Measurements from ENCODE around the gene SDK1. TPM values are rescaled to one million over a fixed set of nuclear protein-coding genes. Genes with fewer than 3 reads are reported as not detected.

SDK1 gene
- total RNA-seq, 4 donors from 2014 or later = 2.0 to 9.3 (median 3.8) TPM

DNA sequence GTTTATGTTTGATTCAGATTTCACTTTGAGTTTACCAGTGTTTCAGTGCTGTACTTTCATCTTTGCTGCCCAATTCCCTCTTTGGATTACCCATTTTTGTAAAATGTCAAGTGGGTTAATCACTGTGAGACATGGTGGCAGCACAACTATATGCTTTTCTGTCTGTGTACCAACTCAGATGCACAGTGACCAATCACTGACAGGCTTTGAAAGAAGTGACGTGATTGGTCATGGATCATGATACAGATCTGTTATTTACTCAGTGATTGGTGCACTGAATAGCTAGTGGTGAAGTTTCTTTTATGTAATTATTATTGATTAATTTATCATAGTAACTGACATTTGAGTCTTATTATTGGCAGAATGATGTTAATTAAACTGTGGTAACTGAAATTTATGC, 126.9 kb downstream of the SDK1 start:
- Histone ChIP-seq H3K27ac (no peak overlapping the region), H3K4me3 (no peak overlapping the region), H3K4me1 (no peaks in the 10 kb centered on the region), H3K9me3 (no peaks in the 10 kb centered on the region), H3K27me3 (no peaks in the 10 kb centered on the region), H3K36me3 (no peaks in the 10 kb centered on the region)
- no peak for DNase-seq
- intact Hi-C loops (cut with DNase I) = no loop called here
- TF ChIP-seq, protein P1, sequence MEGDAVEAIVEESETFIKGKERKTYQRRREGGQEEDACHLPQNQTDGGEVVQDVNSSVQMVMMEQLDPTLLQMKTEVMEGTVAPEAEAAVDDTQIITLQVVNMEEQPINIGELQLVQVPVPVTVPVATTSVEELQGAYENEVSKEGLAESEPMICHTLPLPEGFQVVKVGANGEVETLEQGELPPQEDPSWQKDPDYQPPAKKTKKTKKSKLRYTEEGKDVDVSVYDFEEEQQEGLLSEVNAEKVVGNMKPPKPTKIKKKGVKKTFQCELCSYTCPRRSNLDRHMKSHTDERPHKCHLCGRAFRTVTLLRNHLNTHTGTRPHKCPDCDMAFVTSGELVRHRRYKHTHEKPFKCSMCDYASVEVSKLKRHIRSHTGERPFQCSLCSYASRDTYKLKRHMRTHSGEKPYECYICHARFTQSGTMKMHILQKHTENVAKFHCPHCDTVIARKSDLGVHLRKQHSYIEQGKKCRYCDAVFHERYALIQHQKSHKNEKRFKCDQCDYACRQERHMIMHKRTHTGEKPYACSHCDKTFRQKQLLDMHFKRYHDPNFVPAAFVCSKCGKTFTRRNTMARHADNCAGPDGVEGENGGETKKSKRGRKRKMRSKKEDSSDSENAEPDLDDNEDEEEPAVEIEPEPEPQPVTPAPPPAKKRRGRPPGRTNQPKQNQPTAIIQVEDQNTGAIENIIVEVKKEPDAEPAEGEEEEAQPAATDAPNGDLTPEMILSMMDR (IDR thresholded peaks at IDR 0.05) = no peak
- no peak for TF ChIP-seq POLR2A (IDR thresholded peaks at IDR 0.05)
- 88 to 94% methylated on average over 1 of the region's 1 CpG for WGBS, 2 donors

DNA sequence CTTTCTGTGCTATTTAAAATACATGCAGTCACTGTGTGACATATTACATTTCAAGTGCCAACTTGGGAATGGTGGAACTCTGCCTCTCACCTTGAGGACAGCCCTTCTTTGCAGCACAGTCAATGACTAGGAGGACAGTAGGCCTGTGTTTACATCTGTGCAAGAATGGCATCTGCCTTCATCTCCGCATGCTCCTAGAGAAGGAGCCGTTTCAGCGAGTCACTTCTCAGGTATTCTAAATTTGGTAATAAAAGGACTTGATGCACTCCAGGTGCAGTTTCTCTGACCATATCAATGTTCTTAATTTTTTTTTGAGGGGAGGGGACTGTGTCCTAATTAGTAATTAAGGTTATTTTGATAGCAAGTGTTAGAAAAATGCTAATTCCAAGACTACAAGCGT, 128.9 kb downstream of the SDK1 start:
- H3K36me3 ChIP-seq = no peaks in the 10 kb centered on the region
- H3K4me1 ChIP-seq = no peaks in the 10 kb centered on the region
- H3K27me3 ChIP-seq = no peaks in the 10 kb centered on the region
- 72 to 90% methylated on average over 4 of the region's 4 CpGs for WGBS, 2 donors
- TF ChIP-seq POLR2A (IDR thresholded peaks at IDR 0.05) = no peak
- TF ChIP-seq, protein P1 (IDR thresholded peaks at IDR 0.05) = no peak
- no peaks in the 10 kb centered on the region for H3K9me3 ChIP-seq
- intact Hi-C loops (cut with DNase I) = no loop called here
- no peak overlapping the region for H3K27ac ChIP-seq
- no peak overlapping the region for H3K4me3 ChIP-seq
- DNase-seq = no peak

DNA sequence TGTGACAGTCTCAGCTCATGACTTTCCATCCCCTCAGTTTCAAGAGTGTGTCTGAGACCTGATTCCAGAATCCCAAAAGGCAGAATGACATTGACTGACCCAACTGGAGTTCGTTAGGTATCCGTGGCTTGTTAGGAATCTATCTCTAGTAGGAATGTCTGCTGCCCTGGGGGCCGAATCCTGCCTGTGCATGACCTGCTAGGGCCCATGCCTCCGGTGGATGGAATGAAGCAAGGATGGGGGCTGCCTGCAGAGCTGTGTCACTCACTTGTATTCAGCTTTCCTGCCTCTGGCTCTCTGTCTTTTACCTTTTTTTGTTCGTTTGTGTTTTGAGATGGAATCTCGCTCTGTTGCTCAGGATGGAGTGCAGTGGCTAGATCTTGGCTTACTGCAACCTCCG, 129.5 kb downstream of the SDK1 start:
- Histone ChIP-seq H3K4me1 (no peaks in the 10 kb centered on the region), H3K36me3 (no peaks in the 10 kb centered on the region), H3K4me3 (no peak overlapping the region), H3K27me3 (no peaks in the 10 kb centered on the region), H3K9me3 (no peaks in the 10 kb centered on the region), H3K27ac (no peak overlapping the region)
- intact Hi-C loops (cut with DNase I) = no loop called here
- DNase-seq = no peak
- TF ChIP-seq POLR2A (IDR thresholded peaks at IDR 0.05) = no peak
- TF ChIP-seq, protein P1 (IDR thresholded peaks at IDR 0.05) = no peak
- 69 to 81% methylated on average over 7 of the region's 7 CpGs for WGBS, 2 donors

DNA sequence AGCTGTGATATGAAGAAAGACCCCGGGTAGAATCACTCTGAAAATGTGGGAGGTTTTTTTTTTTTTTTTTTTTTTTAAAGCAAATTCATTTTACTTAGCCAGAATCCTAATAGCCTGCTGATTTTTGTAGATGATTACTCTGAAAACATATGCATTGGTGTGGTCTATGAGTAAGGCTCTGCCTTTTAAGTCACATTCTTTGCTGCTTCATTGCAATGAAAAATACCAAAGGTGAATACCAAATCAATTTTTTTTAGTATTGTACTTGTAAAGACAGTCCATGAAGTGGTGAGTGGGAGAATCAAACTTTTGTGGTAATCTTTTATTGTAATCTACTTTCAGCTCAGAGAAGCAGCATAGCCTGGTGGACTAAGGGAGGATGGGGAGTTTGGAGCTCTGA, 130.3 kb downstream of the SDK1 start:
- 54 to 73% methylated on average over 1 of the region's 1 CpG for WGBS, 2 donors
- H3K27ac ChIP-seq = no peak overlapping the region
- no peaks in the 10 kb centered on the region for H3K27me3 ChIP-seq
- TF ChIP-seq, protein P1 (IDR thresholded peaks at IDR 0.05) = no peak
- no peak for TF ChIP-seq POLR2A (IDR thresholded peaks at IDR 0.05)
- intact Hi-C loops (cut with DNase I) = no loop called here
- no peaks in the 10 kb centered on the region for H3K9me3 ChIP-seq
- no peaks in the 10 kb centered on the region for H3K4me1 ChIP-seq
- H3K36me3 ChIP-seq = no peaks in the 10 kb centered on the region
- DNase-seq = no peak
- no peak overlapping the region for H3K4me3 ChIP-seq

DNA sequence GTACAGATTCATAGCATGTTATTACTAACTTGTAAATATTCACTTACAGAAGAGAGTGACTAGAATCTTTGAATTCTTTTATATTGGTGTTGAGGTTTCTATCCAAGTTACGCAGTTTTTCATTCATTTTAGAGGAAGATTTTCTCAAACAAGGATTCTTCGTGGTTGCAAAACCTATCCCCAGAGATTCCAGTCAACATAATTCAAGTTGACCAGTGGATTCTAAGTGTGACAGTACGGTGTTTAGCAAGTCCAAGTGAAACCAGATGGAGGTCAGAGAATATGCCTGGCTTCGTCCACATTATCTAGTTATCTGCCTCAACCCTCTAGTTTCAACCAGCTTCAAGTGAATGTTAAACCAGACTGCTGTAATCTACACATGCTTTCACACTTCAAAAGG, 131.9 kb downstream of the SDK1 start:
- intact Hi-C loops (cut with DNase I) = no loop called here
- TF ChIP-seq, protein P1 (IDR thresholded peaks at IDR 0.05) = no peak
- no peak for TF ChIP-seq POLR2A (IDR thresholded peaks at IDR 0.05)
- Histone ChIP-seq H3K27me3 (no peaks in the 10 kb centered on the region), H3K4me3 (no peak overlapping the region), H3K27ac (no peak overlapping the region), H3K36me3 (no peaks in the 10 kb centered on the region), H3K4me1 (no peaks in the 10 kb centered on the region), H3K9me3 (no peaks in the 10 kb centered on the region)
- WGBS, 2 donors = 78 to 85% methylated on average over 4 of the region's 4 CpGs
- no peak for DNase-seq
